ENCODE data around the gene PIEZO2. TPM values are rescaled to one million over a fixed set of nuclear protein-coding genes. Genes with fewer than 3 reads are reported as not detected.

PIEZO2 gene
- polyA plus RNA-seq, 1 donor: 25.1 TPM

GRCh38 chr18:10705786-10706185, 443.6 kb downstream of the PIEZO2 start:
- H3K4me3 ChIP-seq (ENCODE audit: low read length): no peak overlapping the region
- no peak overlapping the region for H3K27ac ChIP-seq (ENCODE audit: low read length)
- H3K4me1 ChIP-seq (ENCODE audit: control insufficient read depth, insufficient read depth, low read length): no peaks in the 10 kb centered on the region
- DNase-seq: no peak
- no peaks in the 10 kb centered on the region for H3K9me3 ChIP-seq (ENCODE audit: control insufficient read depth, low read depth, low read length)
- H3K27me3 ChIP-seq (ENCODE audit: control insufficient read depth, insufficient read depth, low read length): no peaks in the 10 kb centered on the region
- peaks cover 33% of the 10 kb centered on the region for H3K36me3 ChIP-seq (ENCODE audit: control insufficient read depth, insufficient read depth, low read length)
- no CpG with 5 or more reads among the region's 3 CpGs for WGBS (ENCODE audit: insufficient coverage, low lambda C conversion rate)

GRCh38 chr18:10705291-10705690, 444.1 kb downstream of the PIEZO2 start:
- H3K4me1 ChIP-seq (ENCODE audit: control insufficient read depth, insufficient read depth, low read length): no peaks in the 10 kb centered on the region
- no CpG with 5 or more reads among the region's 17 CpGs for WGBS (ENCODE audit: insufficient coverage, low lambda C conversion rate)
- no peak for DNase-seq
- H3K4me3 ChIP-seq (ENCODE audit: low read length): no peak overlapping the region
- no peak overlapping the region for H3K27ac ChIP-seq (ENCODE audit: low read length)
- no peaks in the 10 kb centered on the region for H3K9me3 ChIP-seq (ENCODE audit: control insufficient read depth, low read depth, low read length)
- H3K36me3 ChIP-seq (ENCODE audit: control insufficient read depth, insufficient read depth, low read length): peaks cover 33% of the 10 kb centered on the region
- H3K27me3 ChIP-seq (ENCODE audit: control insufficient read depth, insufficient read depth, low read length): no peaks in the 10 kb centered on the region

GRCh38 chr18:10702206-10702605, 447.2 kb downstream of the PIEZO2 start:
- no peak overlapping the region for H3K27ac ChIP-seq (ENCODE audit: low read length)
- WGBS (ENCODE audit: insufficient coverage, low lambda C conversion rate): 92% methylated on average over 4 of the region's 8 CpGs
- H3K36me3 ChIP-seq (ENCODE audit: control insufficient read depth, insufficient read depth, low read length): peaks cover 24% of the 10 kb centered on the region
- no peak overlapping the region for H3K4me3 ChIP-seq (ENCODE audit: low read length)
- no peaks in the 10 kb centered on the region for H3K9me3 ChIP-seq (ENCODE audit: control insufficient read depth, low read depth, low read length)
- DNase-seq: no peak
- no peaks in the 10 kb centered on the region for H3K4me1 ChIP-seq (ENCODE audit: control insufficient read depth, insufficient read depth, low read length)
- H3K27me3 ChIP-seq (ENCODE audit: control insufficient read depth, insufficient read depth, low read length): no peaks in the 10 kb centered on the region

- Histone ChIP-seq H3K9me3 (ENCODE audit: control insufficient read depth, low read depth, low read length) (no peaks in the 10 kb centered on the region), H3K4me1 (ENCODE audit: control insufficient read depth, insufficient read depth, low read length) (no peaks in the 10 kb centered on the region), H3K36me3 (ENCODE audit: control insufficient read depth, insufficient read depth, low read length) (peaks cover 28% of the 10 kb centered on the region), H3K27ac (ENCODE audit: low read length) (no peak overlapping the region), H3K4me3 (ENCODE audit: low read length) (no peak overlapping the region), H3K27me3 (ENCODE audit: control insufficient read depth, insufficient read depth, low read length) (no peaks in the 10 kb centered on the region)
- 80% methylated on average over 1 of the region's 7 CpGs for WGBS (ENCODE audit: insufficient coverage, low lambda C conversion rate)
- DNase-seq: no peak
Observed at GRCh38 chr18:10690366-10690765, 459.0 kb downstream of the PIEZO2 start.

- 60% methylated on average over 1 of the region's 4 CpGs for WGBS (ENCODE audit: insufficient coverage, low lambda C conversion rate)
- H3K4me1 ChIP-seq (ENCODE audit: control insufficient read depth, insufficient read depth, low read length): no peaks in the 10 kb centered on the region
- DNase-seq: no peak
- no peak overlapping the region for H3K27ac ChIP-seq (ENCODE audit: low read length)
- H3K4me3 ChIP-seq (ENCODE audit: low read length): no peak overlapping the region
- H3K27me3 ChIP-seq (ENCODE audit: control insufficient read depth, insufficient read depth, low read length): no peaks in the 10 kb centered on the region
- H3K36me3 ChIP-seq (ENCODE audit: control insufficient read depth, insufficient read depth, low read length): peaks cover 28% of the 10 kb centered on the region
- no peaks in the 10 kb centered on the region for H3K9me3 ChIP-seq (ENCODE audit: control insufficient read depth, low read depth, low read length)
Observed at GRCh38 chr18:10690035-10690329, 459.4 kb downstream of the PIEZO2 start.

GRCh38 chr18:10689236-10690034, 459.9 kb downstream of the PIEZO2 start:
- H3K9me3 ChIP-seq (ENCODE audit: control insufficient read depth, low read depth, low read length): no peaks in the 10 kb centered on the region
- no peak overlapping the region for H3K4me3 ChIP-seq (ENCODE audit: low read length)
- DNase-seq: no peak
- no peak overlapping the region for H3K27ac ChIP-seq (ENCODE audit: low read length)
- WGBS (ENCODE audit: insufficient coverage, low lambda C conversion rate): 95% methylated on average over 3 of the region's 12 CpGs
- peaks cover 30% of the 10 kb centered on the region for H3K36me3 ChIP-seq (ENCODE audit: control insufficient read depth, insufficient read depth, low read length)
- no peaks in the 10 kb centered on the region for H3K4me1 ChIP-seq (ENCODE audit: control insufficient read depth, insufficient read depth, low read length)
- H3K27me3 ChIP-seq (ENCODE audit: control insufficient read depth, insufficient read depth, low read length): no peaks in the 10 kb centered on the region

- H3K4me3 ChIP-seq (ENCODE audit: low read length): no peak overlapping the region
- no peaks in the 10 kb centered on the region for H3K27me3 ChIP-seq (ENCODE audit: control insufficient read depth, insufficient read depth, low read length)
- H3K36me3 ChIP-seq (ENCODE audit: control insufficient read depth, insufficient read depth, low read length): peaks cover 30% of the 10 kb centered on the region
- DNase-seq: no peak
- WGBS (ENCODE audit: insufficient coverage, low lambda C conversion rate): 60% methylated on average over 1 of the region's 4 CpGs
- H3K9me3 ChIP-seq (ENCODE audit: control insufficient read depth, low read depth, low read length): no peaks in the 10 kb centered on the region
- no peaks in the 10 kb centered on the region for H3K4me1 ChIP-seq (ENCODE audit: control insufficient read depth, insufficient read depth, low read length)
- H3K27ac ChIP-seq (ENCODE audit: low read length): no peak overlapping the region
Observed at GRCh38 chr18:10688766-10689165, 460.6 kb downstream of the PIEZO2 start.

GRCh38 chr18:10687161-10687925, 462.0 kb downstream of the PIEZO2 start:
- Histone ChIP-seq H3K4me3 (ENCODE audit: low read length) (no peak overlapping the region), H3K4me1 (ENCODE audit: control insufficient read depth, insufficient read depth, low read length) (no peaks in the 10 kb centered on the region), H3K36me3 (ENCODE audit: control insufficient read depth, insufficient read depth, low read length) (peaks cover 36% of the 10 kb centered on the region), H3K27ac (ENCODE audit: low read length) (no peak overlapping the region), H3K9me3 (ENCODE audit: control insufficient read depth, low read depth, low read length) (no peaks in the 10 kb centered on the region), H3K27me3 (ENCODE audit: control insufficient read depth, insufficient read depth, low read length) (no peaks in the 10 kb centered on the region)
- DNase-seq: no peak
- WGBS (ENCODE audit: insufficient coverage, low lambda C conversion rate): no CpG with 5 or more reads among the region's 8 CpGs

- WGBS (ENCODE audit: insufficient coverage, low lambda C conversion rate): no CpG with 5 or more reads among the region's 1 CpG
Observed at GRCh38 chr18:10686308-10686707, 463.1 kb downstream of the PIEZO2 start.

GRCh38 chr18:10685484-10685883, 463.9 kb downstream of the PIEZO2 start:
- Histone ChIP-seq H3K4me3 (ENCODE audit: low read length) (no peak overlapping the region), H3K27ac (ENCODE audit: low read length) (no peak overlapping the region), H3K4me1 (ENCODE audit: control insufficient read depth, insufficient read depth, low read length) (no peaks in the 10 kb centered on the region), H3K9me3 (ENCODE audit: control insufficient read depth, low read depth, low read length) (no peaks in the 10 kb centered on the region), H3K36me3 (ENCODE audit: control insufficient read depth, insufficient read depth, low read length) (peaks cover 34% of the 10 kb centered on the region), H3K27me3 (ENCODE audit: control insufficient read depth, insufficient read depth, low read length) (no peaks in the 10 kb centered on the region)
- no peak for DNase-seq
- no CpG with 5 or more reads among the region's 15 CpGs for WGBS (ENCODE audit: insufficient coverage, low lambda C conversion rate)

More at GRCh38 chr18:10686308-10686707, 463.1 kb downstream of the PIEZO2 start:
- no peak overlapping the region for H3K27ac ChIP-seq (ENCODE audit: low read length)
- no peak overlapping the region for H3K4me3 ChIP-seq (ENCODE audit: low read length)
- no peaks in the 10 kb centered on the region for H3K27me3 ChIP-seq (ENCODE audit: control insufficient read depth, insufficient read depth, low read length)
- H3K4me1 ChIP-seq (ENCODE audit: control insufficient read depth, insufficient read depth, low read length): no peaks in the 10 kb centered on the region
- no peak for DNase-seq
- H3K36me3 ChIP-seq (ENCODE audit: control insufficient read depth, insufficient read depth, low read length): peaks cover 41% of the 10 kb centered on the region
- H3K9me3 ChIP-seq (ENCODE audit: control insufficient read depth, low read depth, low read length): no peaks in the 10 kb centered on the region
